GM21515 (cell line): ENCODE results near the gene SPECC1L.

Source experiments
- ATAC-seq: cut with Tn5 transposase; IDR thresholded peaks from one replicate; pipeline ENCODE4 v1.9.1; 2021; ENCODE audit not compliant: unreplicated experiment

Gene SPECC1L

GRCh38 chr22:24413271-24413670 is 142.6 kb downstream of the SPECC1L start:
- no peak for ATAC-seq

- ATAC-seq = no peak
These were observed 143.2 kb downstream of the SPECC1L start for GRCh38 chr22:24413736-24414385.

GRCh38 chr22:24414523-24414922 is 143.9 kb downstream of the SPECC1L start:
- no peak for ATAC-seq

GRCh38 chr22:24414984-24415945 is 144.6 kb downstream of the SPECC1L start:
- ATAC-seq = no peak

- no peak for ATAC-seq
These were observed 145.5 kb downstream of the SPECC1L start for GRCh38 chr22:24416095-24416494.

- ATAC-seq = no peak
These were observed 146.0 kb downstream of the SPECC1L start for GRCh38 chr22:24416611-24417010.

GRCh38 chr22:24417200-24417599 is 146.6 kb downstream of the SPECC1L start:
- no peak for ATAC-seq

GRCh38 chr22:24417901-24418641 is 147.4 kb downstream of the SPECC1L start:
- no peak for ATAC-seq

- no peak for ATAC-seq
These were observed 148.3 kb downstream of the SPECC1L start for GRCh38 chr22:24418786-24419474.

- no peak for ATAC-seq
These were observed 148.8 kb downstream of the SPECC1L start for GRCh38 chr22:24419475-24419850.

GRCh38 chr22:24420072-24420976 is 149.7 kb downstream of the SPECC1L start:
- no peak for ATAC-seq

GRCh38 chr22:24420977-24421343 is 150.3 kb downstream of the SPECC1L start:
- no peak for ATAC-seq

- no peak for ATAC-seq
These were observed 150.8 kb downstream of the SPECC1L start for GRCh38 chr22:24421428-24421931.

- ATAC-seq = no peak
These were observed 151.6 kb downstream of the SPECC1L start for GRCh38 chr22:24422102-24422665.

- no peak for ATAC-seq
These were observed 152.9 kb downstream of the SPECC1L start for GRCh38 chr22:24423519-24424000.

- ATAC-seq = no peak
These were observed 153.6 kb downstream of the SPECC1L start for GRCh38 chr22:24424001-24424900.

- ATAC-seq = no peak
These were observed 154.5 kb downstream of the SPECC1L start for GRCh38 chr22:24424901-24425775.
